Pulmonary artery endothelial cell (primary cell): Measurements from ENCODE around the gene BAG5. TPM values are rescaled to one million over a fixed set of nuclear protein-coding genes. Genes with fewer than 3 reads are reported as not detected.

Experiments
- DNase-seq: peaks from one replicate; pipeline ENCODE4 v3.0.0-alpha.2; 2011; ENCODE audit warnings: low read depth, low spot score
- total RNA-seq: library from RNA; depleted of rRNA; stranded (reverse); fragments of >200 nt; gene quantifications from 2 replicates; pipeline ENCODE4 v1.2.3, GENCODE V29; 2014

The BAG5 gene
- total RNA-seq, 1 donor from 2014 or later = 38.4 TPM

GRCh38 chr14:103509864-103510723 lies 52.4 kb downstream of the BAG5 start:
- no peak for DNase-seq

GRCh38 chr14:103508521-103509329 lies 53.7 kb downstream of the BAG5 start:
- DNase-seq = no peak

GRCh38 chr14:103507751-103508150 lies 54.7 kb downstream of the BAG5 start:
- DNase-seq = no peak

Other genes starting within 250 kb of the BAG5 start
- gene EIF5, start 228.4 kb downstream of the BAG5 start, total RNA-seq = 159 and 250 TPM in 2 replicates
- gene MARK3, start 177.2 kb downstream of the BAG5 start, total RNA-seq = 67.9 and 80.6 TPM in 2 replicates
- gene CKB, start 39.8 kb downstream of the BAG5 start, total RNA-seq = 3.4 and 3.9 TPM in 2 replicates
- gene TRMT61A, start 33.5 kb downstream of the BAG5 start, total RNA-seq = 7.9 and 9.7 TPM in 2 replicates
- gene COA8, start 303 bp upstream of the BAG5 start, total RNA-seq = 19.3 and 29.5 TPM in 2 replicates
- gene KLC1, start 66.6 kb upstream of the BAG5 start, total RNA-seq = 170 and 258 TPM in 2 replicates
- 17.4 and 36.9 TPM in 2 replicates for gene XRCC3, start 152.8 kb upstream of the BAG5 start, total RNA-seq
- gene ZFYVE21, start 153.2 kb upstream of the BAG5 start, total RNA-seq = 65.8 and 86.9 TPM in 2 replicates